NCI-H2171 (cell line): ENCODE results near the gene KANSL1L.
"Not testable (repeated sequence)": the region's sequence is repeated elsewhere in the genome, so short reads cannot be mapped to it uniquely, and the experiment has no call there.

Source experiments
- DNase-seq: peaks from one replicate; lab custom pipeline; 2025; lab: John Stamatoyannopoulos, UW

Gene KANSL1L

DNA sequence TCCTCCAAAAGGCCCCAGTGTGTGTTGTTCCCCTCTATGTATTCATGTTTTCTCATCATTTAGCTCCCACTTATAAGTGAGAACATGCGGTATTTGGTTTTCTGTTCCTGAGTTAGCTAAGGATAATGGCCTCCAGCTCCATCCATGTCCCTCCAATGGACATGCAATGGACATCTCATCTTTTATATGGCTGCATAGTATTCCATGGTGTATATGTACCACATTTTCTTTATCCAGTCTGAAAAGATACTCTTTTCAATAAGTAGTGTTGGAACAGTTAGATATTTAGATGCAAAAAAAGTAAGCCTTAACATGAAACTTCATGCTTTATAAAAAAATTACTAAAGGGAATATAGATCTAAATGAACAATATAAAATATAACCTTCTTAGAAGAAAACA lies 5.9 kb upstream of the KANSL1L start:
- not testable (repeated sequence) for DNase-seq

GRCh38 chr2:210174086-210174485 lies 2.9 kb upstream of the KANSL1L start:
- DNase-seq = no peak

- DNase-seq = no peak
Observed at GRCh38 chr2:210172219-210172575, 988 bp upstream of the KANSL1L start.

DNA sequence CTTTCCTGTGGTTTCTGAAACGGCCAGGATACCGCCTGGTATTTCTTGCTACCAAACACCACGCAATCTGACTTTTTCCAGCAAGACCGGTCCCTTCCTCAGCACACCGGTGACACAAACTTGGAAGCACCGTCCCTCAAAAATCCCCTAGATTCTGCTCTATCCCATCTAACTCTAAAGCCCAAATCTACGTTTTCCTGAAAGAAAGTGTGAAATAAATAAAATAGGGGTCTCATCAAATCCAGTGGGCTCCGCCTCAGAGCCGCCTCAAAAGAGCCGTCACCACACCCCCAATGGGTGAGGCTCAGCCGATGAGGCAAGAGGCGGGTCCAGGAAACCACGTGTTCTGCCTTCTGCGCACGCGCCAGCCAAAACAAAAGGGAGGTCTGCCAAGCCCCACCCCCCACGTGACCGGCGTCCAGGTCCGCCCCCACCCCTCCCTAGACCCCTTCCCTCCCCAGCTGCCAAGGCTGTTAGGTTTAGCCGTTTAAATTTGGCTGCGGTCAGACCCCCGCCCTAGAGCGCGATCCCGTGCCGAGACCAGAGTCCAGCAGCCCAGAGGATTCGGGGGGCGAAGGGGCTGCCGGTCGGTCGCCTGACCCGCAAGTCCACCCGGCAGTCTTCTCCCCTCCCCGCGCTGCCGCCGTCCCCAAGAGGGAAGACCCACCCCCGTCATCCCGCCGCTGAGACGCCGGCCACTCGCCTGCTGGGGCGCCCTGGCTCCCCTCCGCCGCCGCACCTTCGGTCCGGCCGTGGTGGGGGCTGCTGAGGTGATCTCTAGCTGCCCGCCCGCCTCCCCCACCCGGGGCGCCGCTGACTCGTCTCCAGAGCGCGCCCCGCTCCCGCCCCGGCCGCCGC lies 534 bp downstream of the KANSL1L start:
- DNase-seq = peak; percentile 93

DNA sequence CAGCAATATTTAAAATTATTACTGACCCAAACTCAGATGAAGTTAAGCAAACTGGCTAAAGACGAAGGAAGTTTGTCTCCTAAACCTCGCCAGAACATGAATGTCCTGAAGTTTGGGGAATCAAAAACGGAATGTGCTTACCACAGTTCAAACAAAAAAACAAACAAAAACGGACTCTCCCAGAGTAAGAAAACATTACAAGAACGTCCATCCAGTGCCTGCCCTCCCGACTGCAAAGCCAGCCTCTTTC lies 1.1 kb downstream of the KANSL1L start:
- no peak for DNase-seq

DNA sequence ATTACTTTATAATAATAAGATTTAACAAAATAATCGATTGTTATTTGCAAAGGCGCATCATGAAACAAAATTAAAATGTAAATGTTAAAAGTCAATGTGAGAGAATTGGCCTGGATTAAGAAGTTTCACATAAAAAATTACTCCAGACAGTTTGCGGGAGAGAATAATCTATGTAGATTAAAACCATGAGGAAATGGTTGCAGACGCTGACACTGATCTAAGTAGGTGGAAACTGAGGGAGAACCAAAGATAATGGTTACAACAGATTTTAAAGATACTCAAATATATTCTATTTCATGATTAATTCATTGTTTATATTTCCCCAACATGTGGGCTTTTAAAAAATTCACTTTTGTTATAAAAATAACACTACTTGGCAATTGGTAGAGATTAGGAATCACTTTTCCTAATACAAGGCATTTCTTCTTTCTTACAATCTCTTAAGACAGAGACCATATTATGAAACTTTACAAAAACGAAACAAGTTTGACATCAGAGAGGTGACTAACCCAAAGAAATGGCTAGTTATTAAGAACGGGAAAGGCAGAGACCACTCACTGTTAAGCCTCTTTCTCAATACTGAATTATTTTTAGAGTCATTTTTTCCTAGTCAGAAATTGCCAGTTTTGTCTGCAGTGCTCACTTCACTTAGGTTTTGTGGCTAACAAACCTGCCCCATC lies 1.6 kb downstream of the KANSL1L start:
- no peak for DNase-seq

DNA sequence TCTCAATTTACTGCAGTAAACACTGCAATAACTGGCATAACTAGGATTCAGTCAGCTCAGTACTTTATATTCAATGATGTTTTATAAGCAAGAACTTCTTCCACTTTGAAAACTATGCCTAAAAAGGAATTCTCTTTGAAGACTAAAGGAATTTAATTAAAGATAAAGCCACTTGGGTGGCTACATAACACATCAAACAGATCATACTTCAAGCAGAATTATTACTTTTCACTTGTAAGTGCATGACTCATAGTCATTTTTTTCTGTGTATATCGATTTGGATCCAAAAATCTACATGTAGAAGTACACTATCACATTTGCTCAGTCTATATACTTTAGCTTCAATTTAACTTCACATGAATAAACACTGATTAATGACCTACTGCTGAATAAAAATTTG lies 4.0 kb downstream of the KANSL1L start:
- DNase-seq = no peak

- no peak for DNase-seq
Observed at GRCh38 chr2:210162466-210163124, 8.6 kb downstream of the KANSL1L start.

DNA sequence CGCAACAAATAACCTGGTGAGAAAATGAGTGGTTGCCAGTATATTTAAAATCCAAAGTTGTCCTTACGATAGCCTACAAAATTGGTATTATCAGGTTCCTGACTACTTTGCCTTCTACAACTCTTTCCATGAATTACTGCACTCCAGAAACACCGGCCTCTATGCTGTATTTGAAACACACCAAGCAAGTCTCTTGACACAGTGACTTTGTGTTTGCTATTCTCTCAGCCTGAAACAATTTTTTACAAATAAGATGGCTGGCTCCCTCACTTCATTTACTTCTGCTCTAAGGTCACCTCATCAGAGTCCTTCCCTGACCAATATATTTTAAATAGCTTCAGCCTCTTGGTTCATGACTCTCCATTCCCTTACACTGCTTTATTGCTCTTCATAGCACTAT lies 12.2 kb downstream of the KANSL1L start:
- no peak for DNase-seq

- DNase-seq = peak; percentile 11
Observed at GRCh38 chr2:210158236-210158635, 13.0 kb downstream of the KANSL1L start.

DNA sequence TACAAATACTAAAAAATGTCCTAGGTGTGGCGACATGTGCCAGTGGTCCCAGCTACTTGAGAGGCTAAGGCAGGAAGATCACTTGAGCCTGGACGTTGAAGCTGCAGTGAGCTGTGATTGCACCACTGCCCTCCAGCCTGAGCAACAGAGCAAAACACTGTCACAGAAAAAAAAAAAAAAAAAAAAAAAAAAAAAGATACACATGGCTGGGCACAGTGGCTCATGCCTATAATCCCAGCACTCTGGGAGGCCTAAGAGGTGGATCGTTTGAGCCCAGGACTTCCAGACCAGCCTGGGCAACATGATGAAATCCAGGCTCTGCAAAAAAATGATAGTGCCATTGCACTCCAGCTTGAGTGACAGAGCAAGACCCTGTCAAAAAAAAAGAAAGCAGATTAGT lies 13.7 kb downstream of the KANSL1L start:
- DNase-seq = no peak

DNA sequence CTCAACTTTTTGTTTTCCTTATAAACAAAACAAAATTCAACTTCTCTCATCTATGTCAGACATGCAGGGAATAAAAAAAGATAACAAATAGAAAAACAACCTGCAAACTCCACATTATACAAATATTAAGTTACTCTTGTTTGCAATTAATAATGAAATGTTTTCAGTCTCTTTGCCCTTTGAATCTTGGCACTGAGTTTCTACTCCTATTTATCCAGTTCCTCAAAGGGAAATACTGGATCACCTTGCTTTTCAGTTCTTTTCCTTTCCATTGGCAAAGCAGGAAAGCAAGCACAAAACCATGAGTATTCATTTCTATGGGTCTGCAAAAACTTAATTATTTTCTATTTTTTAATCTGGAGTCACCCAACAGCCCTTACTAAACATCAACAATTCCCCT lies 23.6 kb downstream of the KANSL1L start:
- no peak for DNase-seq

DNA sequence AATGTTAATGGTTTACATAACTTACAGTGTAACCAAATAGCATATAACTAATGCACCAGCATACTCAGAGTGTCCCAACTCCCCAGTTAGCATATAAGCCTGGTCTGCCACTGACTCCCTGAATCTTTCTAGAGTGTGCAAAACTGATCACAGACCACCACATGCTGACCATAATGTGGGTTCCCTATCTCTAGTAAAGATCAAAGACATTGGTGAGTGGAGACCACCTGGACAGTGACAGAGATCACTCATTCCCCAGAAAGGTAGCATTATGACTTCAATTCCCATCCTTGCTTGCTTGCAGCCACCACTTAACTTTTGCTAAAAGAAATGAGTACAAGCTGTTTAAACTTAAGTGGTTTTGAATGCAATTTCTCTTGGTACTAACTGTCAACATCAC lies 39.0 kb downstream of the KANSL1L start:
- DNase-seq = no peak

GRCh38 chr2:210128961-210129360 lies 42.2 kb downstream of the KANSL1L start:
- no peak for DNase-seq

DNA sequence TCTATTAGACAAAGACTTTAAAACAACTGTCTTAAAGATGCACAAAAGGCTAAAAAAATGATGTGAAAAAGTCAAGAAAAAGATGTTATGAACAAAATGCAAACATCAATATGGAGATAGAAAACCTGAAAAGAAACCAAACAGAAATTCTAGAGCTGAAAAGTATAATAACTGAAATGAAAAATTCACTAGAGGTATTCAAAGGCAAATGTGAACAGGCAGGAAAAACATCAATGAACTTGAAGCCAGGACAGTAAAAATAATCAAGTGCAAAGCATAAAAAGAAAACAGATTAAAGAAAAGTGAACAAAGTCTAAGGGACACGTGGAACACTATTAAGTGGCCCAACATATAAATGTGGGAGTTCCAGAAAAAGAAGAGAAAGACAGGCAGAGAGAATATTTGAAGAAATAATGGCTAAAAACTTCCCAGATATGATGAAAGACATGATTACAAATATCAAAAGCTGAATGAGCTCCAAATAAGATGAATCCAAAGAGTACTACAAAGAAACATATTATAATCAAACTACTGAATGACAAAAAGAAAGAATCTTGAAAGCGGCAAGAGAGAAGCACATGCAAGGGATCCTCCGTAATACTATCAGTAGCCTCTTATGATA lies 57.5 kb downstream of the KANSL1L start:
- no peak for DNase-seq

DNA sequence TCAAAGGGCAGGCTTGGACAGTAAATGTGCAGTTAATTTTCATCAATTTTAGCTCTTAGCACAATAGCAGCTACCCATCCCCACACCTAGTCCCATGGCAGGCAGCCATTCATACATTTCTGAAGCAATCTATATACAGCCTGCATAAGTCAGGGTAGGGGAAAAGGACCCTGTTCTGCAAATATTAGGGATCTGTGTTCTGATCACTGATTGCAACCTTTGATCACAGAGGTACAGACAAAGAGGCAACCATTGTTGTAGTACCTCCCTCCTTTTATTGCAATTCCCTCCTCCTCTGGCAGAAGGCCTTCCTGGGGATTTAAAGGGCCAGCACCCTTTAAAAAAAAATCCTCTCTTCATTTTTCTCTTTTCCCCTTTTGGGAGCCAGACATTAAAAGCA lies 58.3 kb downstream of the KANSL1L start:
- no peak for DNase-seq

GRCh38 chr2:210099940-210100339 lies 71.3 kb downstream of the KANSL1L start:
- no peak for DNase-seq

- no peak for DNase-seq
Observed at GRCh38 chr2:210094787-210095186, 76.4 kb downstream of the KANSL1L start.

GRCh38 chr2:210092791-210093190 lies 78.4 kb downstream of the KANSL1L start:
- no peak for DNase-seq

DNA sequence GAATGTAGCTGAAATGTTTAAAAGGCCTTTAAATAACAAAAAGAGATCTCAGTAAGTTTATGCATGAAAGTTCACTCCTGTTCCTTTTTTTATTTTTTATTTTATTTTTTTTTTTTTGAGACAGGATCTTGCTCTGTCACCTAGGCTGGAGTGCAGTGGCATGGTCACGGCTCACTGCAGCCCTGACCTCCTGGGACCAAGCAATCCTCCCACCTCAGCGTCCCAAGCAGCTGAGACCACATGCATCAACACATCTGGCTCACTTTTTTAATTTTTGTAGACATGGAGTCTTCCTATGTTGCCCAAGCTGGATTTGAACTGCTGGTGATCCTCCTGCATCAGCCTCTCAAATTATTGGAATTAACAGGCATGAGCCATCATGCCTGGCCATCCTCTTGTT lies 84.3 kb downstream of the KANSL1L start:
- DNase-seq = no peak

GRCh38 chr2:210086292-210086691 lies 84.9 kb downstream of the KANSL1L start:
- DNase-seq = no peak

DNA sequence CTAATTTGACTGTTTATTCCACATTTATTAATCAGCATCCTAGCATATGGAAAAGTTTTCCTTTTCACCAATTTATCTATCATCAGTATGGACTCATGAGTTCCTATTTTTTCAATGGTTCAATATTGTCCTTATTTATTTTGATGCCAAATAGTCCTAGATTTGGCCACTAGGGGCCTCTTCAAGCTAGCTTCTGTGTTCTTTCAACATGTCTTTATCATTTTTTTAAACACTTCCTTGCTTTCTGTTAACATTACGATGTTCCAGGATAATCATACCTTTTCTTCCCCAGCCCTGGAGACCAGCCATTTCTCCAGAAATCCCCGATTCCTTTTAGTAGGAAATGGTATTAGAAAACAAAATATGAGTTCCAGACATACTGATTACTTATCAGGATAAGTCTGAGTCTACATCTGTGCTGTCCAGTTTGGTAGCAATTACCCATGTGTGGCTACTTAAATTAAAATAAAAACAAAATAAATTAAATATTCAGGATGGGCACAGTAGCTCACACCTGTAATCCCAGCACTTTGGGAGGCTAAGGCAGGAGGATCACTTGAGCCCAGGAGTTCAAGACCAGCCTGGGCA lies 98.2 kb downstream of the KANSL1L start:
- no peak for DNase-seq

- DNase-seq = no peak
Observed at GRCh38 chr2:210072493-210072892, 98.7 kb downstream of the KANSL1L start.
